Measurements from ENCODE around the gene TNFRSF25.

The TNFRSF25 gene

DNA sequence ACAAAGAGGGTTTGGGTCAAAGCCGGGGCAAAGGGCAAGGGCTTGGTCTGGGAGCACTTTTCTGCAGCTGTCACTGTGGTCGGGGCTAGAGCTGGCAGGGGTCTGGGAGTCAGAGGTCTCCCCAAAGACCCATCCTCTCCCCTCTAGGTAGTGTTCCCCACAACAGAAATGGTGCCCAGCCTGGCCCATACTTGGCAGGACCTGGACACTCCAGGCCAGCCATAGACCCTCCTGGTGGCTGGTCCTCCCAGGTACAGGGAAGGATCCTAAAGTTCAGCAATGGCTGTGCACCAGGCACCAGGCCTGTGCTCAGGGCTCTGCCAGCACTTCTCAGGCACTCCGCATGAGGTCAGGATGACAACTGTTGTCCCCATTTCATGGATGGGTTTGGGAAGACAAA lies 30.4 kb downstream of the TNFRSF25 start:
- no peak for TF ChIP-seq SPI1 (IDR thresholded peaks at IDR 0.05; ENCODE audit: borderline replicate concordance, low read depth)
- TF ChIP-seq, protein P1, sequence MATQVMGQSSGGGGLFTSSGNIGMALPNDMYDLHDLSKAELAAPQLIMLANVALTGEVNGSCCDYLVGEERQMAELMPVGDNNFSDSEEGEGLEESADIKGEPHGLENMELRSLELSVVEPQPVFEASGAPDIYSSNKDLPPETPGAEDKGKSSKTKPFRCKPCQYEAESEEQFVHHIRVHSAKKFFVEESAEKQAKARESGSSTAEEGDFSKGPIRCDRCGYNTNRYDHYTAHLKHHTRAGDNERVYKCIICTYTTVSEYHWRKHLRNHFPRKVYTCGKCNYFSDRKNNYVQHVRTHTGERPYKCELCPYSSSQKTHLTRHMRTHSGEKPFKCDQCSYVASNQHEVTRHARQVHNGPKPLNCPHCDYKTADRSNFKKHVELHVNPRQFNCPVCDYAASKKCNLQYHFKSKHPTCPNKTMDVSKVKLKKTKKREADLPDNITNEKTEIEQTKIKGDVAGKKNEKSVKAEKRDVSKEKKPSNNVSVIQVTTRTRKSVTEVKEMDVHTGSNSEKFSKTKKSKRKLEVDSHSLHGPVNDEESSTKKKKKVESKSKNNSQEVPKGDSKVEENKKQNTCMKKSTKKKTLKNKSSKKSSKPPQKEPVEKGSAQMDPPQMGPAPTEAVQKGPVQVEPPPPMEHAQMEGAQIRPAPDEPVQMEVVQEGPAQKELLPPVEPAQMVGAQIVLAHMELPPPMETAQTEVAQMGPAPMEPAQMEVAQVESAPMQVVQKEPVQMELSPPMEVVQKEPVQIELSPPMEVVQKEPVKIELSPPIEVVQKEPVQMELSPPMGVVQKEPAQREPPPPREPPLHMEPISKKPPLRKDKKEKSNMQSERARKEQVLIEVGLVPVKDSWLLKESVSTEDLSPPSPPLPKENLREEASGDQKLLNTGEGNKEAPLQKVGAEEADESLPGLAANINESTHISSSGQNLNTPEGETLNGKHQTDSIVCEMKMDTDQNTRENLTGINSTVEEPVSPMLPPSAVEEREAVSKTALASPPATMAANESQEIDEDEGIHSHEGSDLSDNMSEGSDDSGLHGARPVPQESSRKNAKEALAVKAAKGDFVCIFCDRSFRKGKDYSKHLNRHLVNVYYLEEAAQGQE (IDR thresholded peaks at IDR 0.05; ENCODE audit: insufficient replicate concordance, low read depth), result no peak
- TF ChIP-seq, protein P2, sequence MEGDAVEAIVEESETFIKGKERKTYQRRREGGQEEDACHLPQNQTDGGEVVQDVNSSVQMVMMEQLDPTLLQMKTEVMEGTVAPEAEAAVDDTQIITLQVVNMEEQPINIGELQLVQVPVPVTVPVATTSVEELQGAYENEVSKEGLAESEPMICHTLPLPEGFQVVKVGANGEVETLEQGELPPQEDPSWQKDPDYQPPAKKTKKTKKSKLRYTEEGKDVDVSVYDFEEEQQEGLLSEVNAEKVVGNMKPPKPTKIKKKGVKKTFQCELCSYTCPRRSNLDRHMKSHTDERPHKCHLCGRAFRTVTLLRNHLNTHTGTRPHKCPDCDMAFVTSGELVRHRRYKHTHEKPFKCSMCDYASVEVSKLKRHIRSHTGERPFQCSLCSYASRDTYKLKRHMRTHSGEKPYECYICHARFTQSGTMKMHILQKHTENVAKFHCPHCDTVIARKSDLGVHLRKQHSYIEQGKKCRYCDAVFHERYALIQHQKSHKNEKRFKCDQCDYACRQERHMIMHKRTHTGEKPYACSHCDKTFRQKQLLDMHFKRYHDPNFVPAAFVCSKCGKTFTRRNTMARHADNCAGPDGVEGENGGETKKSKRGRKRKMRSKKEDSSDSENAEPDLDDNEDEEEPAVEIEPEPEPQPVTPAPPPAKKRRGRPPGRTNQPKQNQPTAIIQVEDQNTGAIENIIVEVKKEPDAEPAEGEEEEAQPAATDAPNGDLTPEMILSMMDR (IDR thresholded peaks at IDR 0.05; ENCODE audit: insufficient read depth, low read length), result no peak
- no peak for TF ChIP-seq GABPA (IDR thresholded peaks at IDR 0.05; ENCODE audit: low read depth)
- no peak for TF ChIP-seq POLR2AphosphoS5 (IDR thresholded peaks at IDR 0.05; ENCODE audit: low read depth)
- no peak overlapping the region for H3K27ac ChIP-seq (replicated peaks)
- H3K4me3 ChIP-seq (replicated peaks; ENCODE audit: insufficient read depth, low read length), result no peak overlapping the region
- no peak for DNase-seq (ENCODE audit: low read depth in 1 of 2, low spot score in 1 of 2)
- peaks cover 11% of the 10 kb centered on the region for H3K27me3 ChIP-seq (ENCODE audit: insufficient read depth, poor library complexity, severe bottlenecking)

DNA sequence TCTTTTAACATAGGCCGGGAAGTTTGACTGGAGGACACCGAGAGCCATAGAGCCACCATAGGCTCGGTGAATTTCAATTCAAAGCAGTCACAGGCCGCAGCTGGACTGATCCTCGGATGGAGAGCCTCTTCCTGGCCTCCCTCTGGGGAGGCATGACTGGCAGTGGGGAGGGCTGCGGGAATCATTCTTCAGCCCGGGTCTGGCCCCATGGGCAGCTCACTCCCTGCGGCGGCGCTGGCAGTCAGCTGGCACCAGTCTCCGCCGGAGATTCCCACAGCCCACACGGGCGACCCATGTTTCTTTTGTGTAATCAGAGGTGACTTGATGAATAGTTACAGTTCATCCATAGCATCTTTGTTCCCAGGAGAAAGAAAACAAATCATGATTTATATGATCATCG lies 30.8 kb downstream of the TNFRSF25 start:
- DNase-seq (ENCODE audit: low read depth in 1 of 2, low spot score in 1 of 2), result no peak
- no peak overlapping the region for H3K27ac ChIP-seq (replicated peaks)
- TF ChIP-seq SPI1 (IDR thresholded peaks at IDR 0.05; ENCODE audit: borderline replicate concordance, low read depth), result no peak
- TF ChIP-seq POLR2AphosphoS5 (IDR thresholded peaks at IDR 0.05; ENCODE audit: low read depth), result no peak
- TF ChIP-seq, protein P2 (IDR thresholded peaks at IDR 0.05; ENCODE audit: insufficient read depth, low read length), result no peak
- TF ChIP-seq, protein P1 (IDR thresholded peaks at IDR 0.05; ENCODE audit: insufficient replicate concordance, low read depth), result no peak
- H3K4me3 ChIP-seq (replicated peaks; ENCODE audit: insufficient read depth, low read length), result no peak overlapping the region
- H3K27me3 ChIP-seq (ENCODE audit: insufficient read depth, poor library complexity, severe bottlenecking), result peaks cover 13% of the 10 kb centered on the region

DNA sequence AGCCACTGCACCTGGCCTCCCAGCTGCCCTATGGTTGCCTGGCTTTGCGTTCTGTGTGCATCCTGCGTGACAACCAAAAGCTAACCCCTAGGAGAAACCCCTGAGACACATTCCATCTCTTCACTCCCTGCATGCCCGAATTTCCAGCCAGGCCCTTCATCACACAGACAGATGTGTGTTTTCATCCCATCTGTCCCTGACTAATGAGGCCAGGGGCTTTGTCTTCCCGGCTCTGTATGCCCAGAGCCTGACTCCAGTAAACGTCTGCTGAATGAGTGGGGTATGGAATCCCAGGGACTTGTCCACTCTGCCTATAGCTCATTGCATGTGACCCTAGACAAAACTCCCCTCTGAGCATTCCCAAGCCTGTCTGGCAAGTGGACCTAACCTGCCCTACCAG lies 31.8 kb downstream of the TNFRSF25 start:
- no peak for DNase-seq (ENCODE audit: low read depth in 1 of 2, low spot score in 1 of 2)
- H3K27me3 ChIP-seq (ENCODE audit: insufficient read depth, poor library complexity, severe bottlenecking), result peaks cover 12% of the 10 kb centered on the region
- no peak overlapping the region for H3K27ac ChIP-seq (replicated peaks)
- H3K4me3 ChIP-seq (replicated peaks; ENCODE audit: insufficient read depth, low read length), result no peak overlapping the region
- TF ChIP-seq POLR2AphosphoS5 (IDR thresholded peaks at IDR 0.05; ENCODE audit: low read depth) (no peak), GABPA (IDR thresholded peaks at IDR 0.05; ENCODE audit: low read depth) (no peak), SPI1 (IDR thresholded peaks at IDR 0.05; ENCODE audit: borderline replicate concordance, low read depth) (no peak)
- TF ChIP-seq, protein P1 (IDR thresholded peaks at IDR 0.05; ENCODE audit: insufficient replicate concordance, low read depth), result no peak
- TF ChIP-seq, protein P2 (IDR thresholded peaks at IDR 0.05; ENCODE audit: insufficient read depth, low read length), result no peak

All from HL-60 (cell line).